ENCODE measurements around the gene HSPG2. TPM values are rescaled to one million over a fixed set of nuclear protein-coding genes. Genes with fewer than 3 reads are reported as not detected.

HSPG2 gene
- total RNA-seq, 1 donor from 2014 or later: 179 TPM

GRCh38 chr1:21861602-21862429, 75.3 kb downstream of the HSPG2 start:
- H3K27ac ChIP-seq: no peak overlapping the region
- peaks cover 0 to 71% of the 10 kb centered on the region in 2 donors for H3K36me3 ChIP-seq
- H3K4me3 ChIP-seq: no peak overlapping the region
- H3K9me3 ChIP-seq: no peaks in the 10 kb centered on the region
- TF ChIP-seq CTCF (IDR thresholded peaks at IDR 0.05) (no peak), POLR2A (IDR thresholded peaks at IDR 0.05) (no peak), POLR2AphosphoS5 (IDR thresholded peaks at IDR 0.05; ENCODE audit: insufficient read depth in 1 of 2, low read depth in 1 of 2) (no peak)
- H3K4me1 ChIP-seq: no peaks in the 10 kb centered on the region
- no peaks in the 10 kb centered on the region for H3K27me3 ChIP-seq
- no peak for DNase-seq (ENCODE audit: extremely low spot score in 2 of 2)
- intact Hi-C loops (cut with DNase I): no loop called here

- H3K4me3 ChIP-seq: no peak overlapping the region
These were observed 76.1 kb downstream of the HSPG2 start for GRCh38 chr1:21860971-21861370.

GRCh38 chr1:21859669-21860179, 77.4 kb downstream of the HSPG2 start:
- TF ChIP-seq POLR2AphosphoS5 (IDR thresholded peaks at IDR 0.05; ENCODE audit: insufficient read depth in 1 of 2, low read depth in 1 of 2) (no peak), POLR2A (IDR thresholded peaks at IDR 0.05) (no peak), CTCF (IDR thresholded peaks at IDR 0.05) (no peak)
- intact Hi-C loops (cut with DNase I): no loop called here
- H3K27me3 ChIP-seq: no peaks in the 10 kb centered on the region
- DNase-seq (ENCODE audit: extremely low spot score in 2 of 2): no peak
- H3K36me3 ChIP-seq: peaks cover 0 to 75% of the 10 kb centered on the region in 2 donors
- no peak overlapping the region for H3K4me3 ChIP-seq
- no peaks in the 10 kb centered on the region for H3K4me1 ChIP-seq
- H3K9me3 ChIP-seq: no peaks in the 10 kb centered on the region
- H3K27ac ChIP-seq: no peak overlapping the region

More at GRCh38 chr1:21860971-21861370, 76.1 kb downstream of the HSPG2 start:
- Histone ChIP-seq H3K4me1 (no peaks in the 10 kb centered on the region), H3K9me3 (no peaks in the 10 kb centered on the region), H3K27ac (no peak overlapping the region), H3K27me3 (no peaks in the 10 kb centered on the region), H3K36me3 (peaks cover 0 to 78% of the 10 kb centered on the region in 2 donors)
- intact Hi-C loops (cut with DNase I): no loop called here
- TF ChIP-seq POLR2A (IDR thresholded peaks at IDR 0.05) (no peak), POLR2AphosphoS5 (IDR thresholded peaks at IDR 0.05; ENCODE audit: insufficient read depth in 1 of 2, low read depth in 1 of 2) (no peak), CTCF (IDR thresholded peaks at IDR 0.05) (no peak)
- DNase-seq (ENCODE audit: extremely low spot score in 2 of 2): no peak

- no peaks in the 10 kb centered on the region for H3K4me1 ChIP-seq
- peaks cover 0 to 81% of the 10 kb centered on the region in 2 donors for H3K36me3 ChIP-seq
- H3K27ac ChIP-seq: no peak overlapping the region
- H3K4me3 ChIP-seq: no peak overlapping the region
- no peak for TF ChIP-seq POLR2AphosphoS5 (IDR thresholded peaks at IDR 0.05; ENCODE audit: insufficient read depth in 1 of 2, low read depth in 1 of 2)
- no peak for TF ChIP-seq CTCF (IDR thresholded peaks at IDR 0.05)
- no peak for TF ChIP-seq POLR2A (IDR thresholded peaks at IDR 0.05)
- no peak for DNase-seq (ENCODE audit: extremely low spot score in 2 of 2)
- no peaks in the 10 kb centered on the region for H3K27me3 ChIP-seq
- intact Hi-C loops (cut with DNase I): no loop called here
- no peaks in the 10 kb centered on the region for H3K9me3 ChIP-seq
These were observed 79.1 kb downstream of the HSPG2 start for GRCh38 chr1:21857840-21858670.
